AG04450 (cell line): Measurements from ENCODE around the gene PTPRJ. TPM values are rescaled to one million over a fixed set of nuclear protein-coding genes. Genes with fewer than 3 reads are reported as not detected.

ENCODE experiments used
- CTCF ChIA-PET: fragments of 300-600, 350-600 bp; formaldehyde crosslinking; extraction: SDS; loops from one replicate; lab custom pipeline; 2022; ENCODE audit warnings: antibody characterized with exemption, inconsistent platforms; lab: Charles Lee
- POLR2A ChIA-PET: fragments of 350-600 bp; formaldehyde crosslinking; extraction: SDS; loops from one replicate; lab custom pipeline; 2021; ENCODE audit warnings: antibody characterized with exemption, inconsistent platforms; lab: Yijun Ruan, JAX
- DNase-seq: peaks from one replicate; pipeline ENCODE4 v3.0.0-alpha.2; 2011; ENCODE audit warnings: low read depth, low spot score
- H3K27ac ChIP-seq: one replicate; pipeline ENCODE4 v1.5.1; 2012; ENCODE audit warnings: low read depth, low read length, control low read depth
- H3K27me3 ChIP-seq: one replicate; pipeline ENCODE4 v1.6.0; 2012; ENCODE audit warnings: low read length; ENCODE audit not compliant: control insufficient read depth, insufficient read depth
- H3K4me3 ChIP-seq: 2 replicates; pipeline ENCODE4 v1.5.1; 2011; ENCODE audit warnings: mild to moderate bottlenecking, low read depth, low read length, control low read depth
- H3K9me3 ChIP-seq: 2 replicates; pipeline ENCODE4 v1.5.1; 2012; ENCODE audit warnings: low read length; ENCODE audit not compliant: control insufficient read depth, insufficient read depth
- CTCF ChIP-seq: IDR thresholded peaks from 2 replicates; pipeline ENCODE4 v1.5.1; 2011; ENCODE audit warnings: low read depth, low read length, control low read depth, inconsistent platforms
- polyA plus RNA-seq: library from polyadenylated mRNA; depleted of rRNA; stranded (reverse); fragments of >200 nt; gene quantifications from 2 replicates; pipeline ENCODE4 v1.2.3, GENCODE V29; 2011

Gene PTPRJ
- polyA plus RNA-seq, 1 experiment, result 5.2 TPM

GRCh38 chr11:48108231-48109045, 128.1 kb downstream of the PTPRJ start:
- Histone ChIP-seq H3K9me3 (no peaks in the 10 kb centered on the region), H3K4me3 (no peak overlapping the region), H3K27me3 (no peaks in the 10 kb centered on the region), H3K27ac (no peak overlapping the region)
- no peak for TF ChIP-seq CTCF
- no peak for DNase-seq
- ChIA-PET CTCF (interaction anchor here (0.7 to 9.4 kb wide), 38 partner anchors 8 to 330 kb away, joined by 3 to 315 read pairs (median 4); partner anchors contain the start of gene NUP160), POLR2A (interaction anchor here (1.0 kb wide), 1 partner anchor 57 kb away, joined by 3 read pairs; no protein-coding TSS in a partner anchor)

- ChIA-PET POLR2A (interaction anchor here (1.0 kb wide), 1 partner anchor 57 kb away, joined by 3 read pairs; no protein-coding TSS in a partner anchor), CTCF (interaction anchor here (0.6 to 9.4 kb wide), 37 partner anchors 8 to 331 kb away, joined by 3 to 315 read pairs (median 4); partner anchors contain the start of gene NUP160)
- Histone ChIP-seq H3K27ac (no peak overlapping the region), H3K4me3 (no peak overlapping the region), H3K9me3 (no peaks in the 10 kb centered on the region), H3K27me3 (no peaks in the 10 kb centered on the region)
- TF ChIP-seq CTCF, result peak; percentile 51
- DNase-seq, result no peak
These were observed 128.8 kb downstream of the PTPRJ start for GRCh38 chr11:48109046-48109666.

GRCh38 chr11:48110509-48110766, 130.1 kb downstream of the PTPRJ start:
- H3K4me3 ChIP-seq, result no peak overlapping the region
- ChIA-PET CTCF (interaction anchor here (0.6 to 9.4 kb wide), 18 partner anchors 11 to 303 kb away, joined by 3 to 315 read pairs (median 3); no protein-coding TSS in a partner anchor), POLR2A (no interaction called here)
- H3K9me3 ChIP-seq, result peaks cover 2% of the 10 kb centered on the region; the same call in 1 of the 2 replicates
- DNase-seq, result no peak
- H3K27me3 ChIP-seq, result no peaks in the 10 kb centered on the region
- TF ChIP-seq CTCF, result no peak
- H3K27ac ChIP-seq, result no peak overlapping the region

- ChIA-PET CTCF (interaction anchor here (1.1 to 9.4 kb wide), 2 partner anchors 165 to 176 kb away, joined by 5 to 315 read pairs; no protein-coding TSS in a partner anchor), POLR2A (no interaction called here)
- Histone ChIP-seq H3K27ac (no peak overlapping the region), H3K9me3 (peaks cover 2% of the 10 kb centered on the region; the same call in 1 of the 2 replicates), H3K27me3 (no peaks in the 10 kb centered on the region), H3K4me3 (no peak overlapping the region)
- no peak for DNase-seq
- no peak for TF ChIP-seq CTCF
These were observed 131.5 kb downstream of the PTPRJ start for GRCh38 chr11:48111891-48112290.
